Measurements from ENCODE around the gene SSNA1. TPM values are rescaled to one million over a fixed set of nuclear protein-coding genes. Genes with fewer than 3 reads are reported as not detected.

SSNA1 gene
- total RNA-seq, 2 donors from 2014 or later, result 64.1 to 84.5 TPM

DNA sequence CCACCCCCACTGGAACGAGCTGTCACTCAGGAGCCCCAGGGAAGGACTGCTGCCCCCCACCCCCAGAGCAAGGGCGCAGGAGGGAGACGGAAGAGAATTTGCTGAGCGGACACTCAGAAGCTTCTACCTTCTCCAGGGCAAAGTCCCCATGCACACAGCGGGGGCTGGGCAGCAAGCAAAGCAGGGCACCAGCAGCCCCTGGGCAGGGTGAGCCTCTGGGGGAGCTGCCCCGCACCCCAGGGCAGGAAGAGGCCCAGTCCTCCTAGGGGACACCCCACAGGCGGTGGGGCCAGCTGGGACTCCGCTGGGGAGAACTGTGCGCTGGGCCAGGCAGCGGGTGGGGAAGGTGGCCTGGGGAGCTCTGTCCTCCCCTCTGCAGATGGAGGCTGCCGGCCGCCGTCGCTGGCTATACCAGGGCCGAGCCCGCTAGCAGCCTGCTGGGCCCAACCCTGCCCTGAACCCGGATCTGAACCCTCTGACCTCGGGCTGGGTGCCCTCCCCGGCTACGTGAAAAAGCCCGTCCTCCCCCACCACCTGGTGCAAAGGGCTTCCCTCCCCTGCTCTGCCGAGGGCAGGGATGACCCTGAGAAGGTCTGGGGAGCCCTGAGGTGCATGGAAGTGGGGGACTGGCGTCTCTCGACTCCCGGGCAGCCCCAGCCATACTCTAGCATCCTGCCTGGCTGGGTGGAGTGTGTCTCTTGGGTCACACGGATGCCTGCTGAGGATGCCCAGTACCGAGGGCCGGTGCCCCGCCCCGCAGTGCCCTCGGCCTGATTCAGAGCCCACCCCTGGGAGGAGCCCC lies 41.6 kb downstream of the SSNA1 start:
- Mint-ChIP-seq H3K4me1 (ENCODE audit: low read depth) (peaks cover 6% of the 10 kb centered on the region), H3K27me3 (ENCODE audit: low read depth) (peaks cover 6% of the 10 kb centered on the region), H3K9me3 (no peaks in the 10 kb centered on the region), H3K27ac (no peak overlapping the region), H3K4me3 (no peak overlapping the region), H3K36me3 (ENCODE audit: insufficient read depth in 2 of 2) (no peaks in the 10 kb centered on the region)
- DNase-seq, result no peak
- ATAC-seq (replicated peaks in 1 of 2), result no peak

DNA sequence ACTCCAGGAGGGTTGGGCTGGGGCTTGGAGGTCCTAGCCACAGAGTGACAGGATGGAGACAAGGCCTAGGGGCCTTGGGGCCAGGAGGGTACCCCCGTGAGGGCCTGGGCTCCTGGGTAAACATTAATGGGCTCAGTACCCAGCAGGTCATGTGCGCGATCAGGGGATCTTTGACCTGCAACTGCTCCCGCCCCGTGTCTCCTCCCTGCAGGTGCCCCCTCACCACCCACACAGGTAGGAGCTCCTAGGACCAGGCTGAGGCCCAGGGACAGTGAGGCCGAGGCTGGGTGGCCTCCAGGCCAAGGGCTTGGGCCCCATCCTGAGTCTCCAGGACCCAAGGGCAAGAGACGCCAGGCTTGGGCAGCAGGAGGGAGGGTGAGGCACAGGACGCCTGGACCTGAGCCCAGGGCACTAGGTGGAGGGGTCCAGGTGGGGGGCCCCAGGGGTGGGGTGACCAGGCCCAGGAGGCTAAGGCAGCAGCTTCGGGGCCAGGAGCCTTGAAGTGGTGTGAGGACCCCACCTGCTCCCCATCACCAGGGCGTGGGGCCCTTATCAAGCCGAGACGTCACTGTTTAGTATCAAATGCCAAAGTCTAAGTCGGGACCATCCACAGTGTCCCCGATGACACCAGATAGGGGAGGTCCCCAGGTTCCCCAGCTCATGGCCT lies 42.4 kb downstream of the SSNA1 start, which contains the start of gene SLC34A3:
Gene SLC34A3, plus strand, starts transcription at position 197 of the 667 bp plus-strand sequence. CDS start 802 bp downstream, outside the sequence.
- Mint-ChIP-seq H3K36me3 (ENCODE audit: insufficient read depth in 2 of 2) (no peaks in the 10 kb centered on the region), H3K27ac (no peak within 1 kb of the TSS), H3K4me1 (ENCODE audit: low read depth) (peaks cover 6% of the 10 kb centered on the region), H3K9me3 (no peaks in the 10 kb centered on the region), H3K4me3 (no peak within 1 kb of the TSS), H3K27me3 (ENCODE audit: low read depth) (peaks cover 6% of the 10 kb centered on the region)
- ATAC-seq (replicated peaks in 1 of 2) (no peak), DNase-seq (no peak)

DNA sequence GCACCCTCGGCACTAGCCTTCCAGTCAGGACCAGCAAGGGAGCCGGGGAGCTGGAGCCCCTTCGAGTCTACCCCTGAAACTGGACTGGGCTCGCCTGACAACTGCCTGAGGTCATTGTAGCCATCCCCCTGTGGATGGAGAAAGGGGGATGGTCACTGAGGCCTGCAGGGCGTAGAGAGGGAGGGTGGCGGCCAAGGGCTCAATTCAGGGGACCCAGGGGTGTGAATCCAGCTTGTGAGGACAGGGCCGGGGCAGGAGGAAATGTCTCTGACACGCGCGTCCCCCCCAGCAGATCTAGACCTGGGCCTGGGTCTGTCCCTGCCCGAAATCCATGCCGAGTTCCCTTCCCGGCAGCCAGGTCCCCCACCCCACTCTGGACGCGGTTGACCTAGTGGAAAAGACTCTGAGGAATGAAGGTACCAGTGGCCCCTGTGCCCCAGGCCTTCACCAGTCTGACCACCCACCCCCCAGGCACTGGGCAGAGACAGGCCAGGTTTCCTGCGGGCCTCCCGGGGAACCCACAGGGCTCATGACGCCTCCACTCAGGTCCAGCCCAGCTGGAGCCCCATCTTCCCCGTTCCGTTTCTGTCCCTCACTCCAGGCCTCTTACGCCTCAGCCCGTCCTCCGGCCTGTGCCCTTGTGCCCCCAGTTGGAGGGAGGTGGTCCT lies 43.0 kb downstream of the SSNA1 start:
- Mint-ChIP-seq H3K27me3 (ENCODE audit: low read depth) (peaks cover 6% of the 10 kb centered on the region), H3K27ac (no peak overlapping the region), H3K4me1 (ENCODE audit: low read depth) (peaks cover 6% of the 10 kb centered on the region), H3K4me3 (no peak overlapping the region), H3K36me3 (ENCODE audit: insufficient read depth in 2 of 2) (no peaks in the 10 kb centered on the region), H3K9me3 (no peaks in the 10 kb centered on the region)
- DNase-seq (no peak), ATAC-seq (replicated peaks in 1 of 2) (no peak)

DNA sequence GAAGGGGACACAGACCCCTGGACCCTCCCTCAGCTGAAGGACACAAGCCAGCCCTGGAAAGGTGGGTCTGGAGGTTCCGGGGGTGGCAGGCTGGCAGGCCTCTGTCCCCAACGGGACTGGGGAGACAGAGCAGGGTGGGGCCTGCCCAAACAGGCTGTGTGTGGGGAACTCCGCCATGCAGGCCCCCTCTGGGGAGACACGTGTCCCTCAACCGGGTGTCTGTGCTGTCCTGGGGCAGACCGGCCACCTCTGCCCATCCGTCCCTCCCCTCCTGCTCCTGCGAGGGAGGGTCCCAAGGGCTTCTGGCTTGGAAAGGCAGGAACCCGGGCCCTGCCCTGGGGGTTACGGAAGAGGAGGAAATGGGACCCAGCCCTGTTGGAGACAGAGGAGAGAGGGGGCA lies 43.6 kb downstream of the SSNA1 start:
- H3K27me3 Mint-ChIP-seq (ENCODE audit: low read depth), result peaks cover 6% of the 10 kb centered on the region
- DNase-seq, result no peak

DNA sequence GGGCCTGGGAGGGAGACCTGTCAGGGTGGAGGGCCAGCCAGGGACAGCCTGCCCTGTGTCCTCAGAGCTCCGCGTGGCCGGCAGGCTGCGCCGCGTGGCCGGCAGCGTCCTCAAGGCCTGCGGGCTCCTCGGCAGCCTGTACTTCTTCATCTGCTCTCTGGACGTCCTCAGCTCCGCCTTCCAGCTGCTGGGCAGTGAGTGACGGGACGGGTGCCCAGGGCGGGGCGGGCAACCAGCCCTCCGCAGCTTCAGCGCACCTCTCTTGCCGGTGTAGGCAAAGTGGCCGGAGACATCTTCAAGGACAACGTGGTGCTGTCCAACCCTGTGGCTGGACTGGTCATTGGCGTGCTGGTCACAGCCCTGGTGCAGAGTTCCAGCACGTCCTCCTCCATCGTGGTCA lies 44.0 kb downstream of the SSNA1 start:
- H3K36me3 Mint-ChIP-seq (ENCODE audit: insufficient read depth in 2 of 2), result no peaks in the 10 kb centered on the region
- H3K4me1 Mint-ChIP-seq (ENCODE audit: low read depth), result peaks cover 4% of the 10 kb centered on the region
- peaks cover 4% of the 10 kb centered on the region for H3K27me3 Mint-ChIP-seq (ENCODE audit: low read depth)

More for the DNA sequence above, 43.6 kb downstream of the SSNA1 start:
- no peak for ATAC-seq (replicated peaks in 1 of 2)
- H3K27ac Mint-ChIP-seq, result no peak overlapping the region
- no peaks in the 10 kb centered on the region for H3K9me3 Mint-ChIP-seq
- H3K36me3 Mint-ChIP-seq (ENCODE audit: insufficient read depth in 2 of 2), result no peaks in the 10 kb centered on the region
- H3K4me1 Mint-ChIP-seq (ENCODE audit: low read depth), result peaks cover 6% of the 10 kb centered on the region
- H3K4me3 Mint-ChIP-seq, result no peak overlapping the region

DNA sequence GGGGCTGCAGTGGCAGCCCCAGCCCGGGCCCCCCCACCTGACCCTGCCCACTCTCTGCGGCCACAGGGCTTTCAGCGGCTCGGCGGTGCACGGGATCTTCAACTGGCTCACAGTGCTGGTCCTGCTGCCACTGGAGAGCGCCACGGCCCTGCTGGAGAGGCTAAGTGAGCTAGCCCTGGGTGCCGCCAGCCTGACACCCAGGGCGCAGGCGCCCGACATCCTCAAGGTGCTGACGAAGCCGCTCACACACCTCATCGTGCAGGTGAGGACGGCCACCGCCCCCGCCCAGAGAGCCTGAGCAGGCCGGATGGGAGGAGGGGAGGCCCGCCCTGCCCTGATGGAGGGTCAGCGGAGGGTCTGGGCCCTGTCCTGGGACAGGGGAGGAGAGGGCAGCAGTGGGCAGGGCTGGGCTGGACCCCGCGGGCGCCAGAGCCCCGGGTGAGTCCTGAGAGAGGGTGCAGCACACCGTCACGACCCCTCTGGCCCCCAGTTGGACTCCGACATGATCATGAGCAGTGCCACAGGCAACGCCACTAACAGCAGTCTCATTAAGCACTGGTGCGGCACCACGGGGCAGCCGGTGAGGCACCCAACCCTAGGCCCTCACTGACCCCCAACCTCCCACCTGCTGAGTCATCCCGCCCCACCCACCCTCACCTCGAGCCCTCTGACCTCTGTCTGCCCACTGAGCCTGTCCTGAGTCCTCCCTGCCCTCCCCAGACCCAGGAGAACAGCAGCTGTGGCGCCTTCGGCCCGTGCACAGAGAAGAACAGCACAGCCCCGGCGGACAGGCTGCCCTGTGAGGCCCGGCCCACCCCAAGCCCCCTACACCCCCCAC lies 44.9 kb downstream of the SSNA1 start:
- H3K27me3 Mint-ChIP-seq (ENCODE audit: low read depth), result no peaks in the 10 kb centered on the region
- DNase-seq, result no peak
- no peak overlapping the region for H3K27ac Mint-ChIP-seq
- no peak overlapping the region for H3K4me3 Mint-ChIP-seq
- no peaks in the 10 kb centered on the region for H3K4me1 Mint-ChIP-seq (ENCODE audit: low read depth)
- no peaks in the 10 kb centered on the region for H3K36me3 Mint-ChIP-seq (ENCODE audit: insufficient read depth in 2 of 2)
- H3K9me3 Mint-ChIP-seq, result no peaks in the 10 kb centered on the region
- ATAC-seq (replicated peaks in 1 of 2), result no peak

More for the DNA sequence above, 44.0 kb downstream of the SSNA1 start:
- DNase-seq, result no peak
- H3K9me3 Mint-ChIP-seq, result no peaks in the 10 kb centered on the region
- H3K4me3 Mint-ChIP-seq, result no peak overlapping the region
- no peak overlapping the region for H3K27ac Mint-ChIP-seq
- ATAC-seq (replicated peaks in 1 of 2), result no peak

DNA sequence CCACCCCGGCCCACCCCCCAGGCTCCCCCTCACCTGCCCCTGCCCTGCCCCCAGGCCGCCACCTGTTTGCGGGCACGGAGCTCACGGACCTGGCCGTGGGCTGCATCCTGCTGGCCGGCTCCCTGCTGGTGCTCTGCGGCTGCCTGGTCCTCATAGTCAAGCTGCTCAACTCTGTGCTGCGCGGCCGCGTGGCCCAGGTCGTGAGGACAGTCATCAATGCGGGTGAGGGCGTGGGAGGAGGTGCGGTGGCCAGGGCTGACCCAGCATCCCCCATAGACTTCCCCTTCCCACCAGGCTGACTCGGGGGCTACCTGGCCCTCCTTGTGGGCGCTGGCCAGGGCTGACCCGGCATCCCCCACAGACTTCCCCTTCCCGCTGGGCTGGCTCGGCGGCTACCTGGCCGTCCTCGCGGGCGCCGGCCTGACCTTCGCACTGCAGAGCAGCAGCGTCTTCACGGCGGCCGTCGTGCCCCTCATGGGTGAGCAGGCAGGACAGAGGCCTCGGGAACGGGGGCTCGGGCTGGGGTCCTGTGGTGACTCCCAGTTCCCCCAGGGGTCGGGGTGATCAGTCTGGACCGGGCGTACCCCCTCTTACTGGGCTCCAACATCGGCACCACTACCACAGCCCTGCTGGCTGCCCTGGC lies 45.7 kb downstream of the SSNA1 start:
- Mint-ChIP-seq H3K27me3 (ENCODE audit: low read depth) (no peaks in the 10 kb centered on the region), H3K4me1 (ENCODE audit: low read depth) (peaks cover 6% of the 10 kb centered on the region), H3K4me3 (no peak overlapping the region), H3K27ac (no peak overlapping the region), H3K36me3 (ENCODE audit: insufficient read depth in 2 of 2) (no peaks in the 10 kb centered on the region), H3K9me3 (no peaks in the 10 kb centered on the region)
- no peak for DNase-seq
- ATAC-seq (replicated peaks in 1 of 2), result no peak

DNA sequence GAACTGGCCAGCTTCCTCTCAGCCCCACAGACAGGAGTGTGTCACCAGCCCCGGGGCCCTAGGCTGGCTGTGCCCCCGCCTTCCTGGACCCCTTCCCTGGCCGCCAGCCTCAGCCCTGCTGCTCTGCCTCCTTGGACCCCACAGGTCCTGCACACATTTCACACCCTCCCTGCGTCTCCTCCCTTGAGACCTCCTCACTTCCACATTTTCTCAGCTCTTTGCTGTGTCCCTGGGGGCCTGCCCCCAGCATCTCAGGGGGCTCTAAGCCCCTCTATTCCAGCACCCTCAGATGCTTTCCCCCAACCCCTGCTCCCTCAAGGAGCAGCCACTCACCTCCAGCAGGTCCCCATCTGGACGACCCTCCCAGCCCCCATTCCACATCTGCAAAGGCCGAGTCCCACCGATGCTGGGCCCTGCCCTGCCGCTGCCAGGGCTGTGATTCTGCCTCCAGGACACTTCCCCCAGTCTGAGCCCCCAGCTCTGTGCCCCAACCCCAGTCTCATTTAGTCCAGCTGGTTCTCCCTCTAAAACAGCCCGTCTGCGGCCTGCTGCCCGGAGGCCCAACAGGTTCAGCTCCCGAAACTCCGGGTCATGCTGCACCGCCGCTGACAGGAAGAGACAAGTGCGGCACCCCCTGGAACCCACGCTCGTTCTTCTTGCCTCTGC lies 46.4 kb downstream of the SSNA1 start:
- no peaks in the 10 kb centered on the region for H3K36me3 Mint-ChIP-seq (ENCODE audit: insufficient read depth in 2 of 2)
- no peak overlapping the region for H3K4me3 Mint-ChIP-seq
- peaks cover 7% of the 10 kb centered on the region for H3K4me1 Mint-ChIP-seq (ENCODE audit: low read depth)
- H3K9me3 Mint-ChIP-seq, result no peaks in the 10 kb centered on the region
- DNase-seq (no peak), ATAC-seq (replicated peaks in 1 of 2) (no peak)
- no peaks in the 10 kb centered on the region for H3K27me3 Mint-ChIP-seq (ENCODE audit: low read depth)
- H3K27ac Mint-ChIP-seq, result no peak overlapping the region

DNA sequence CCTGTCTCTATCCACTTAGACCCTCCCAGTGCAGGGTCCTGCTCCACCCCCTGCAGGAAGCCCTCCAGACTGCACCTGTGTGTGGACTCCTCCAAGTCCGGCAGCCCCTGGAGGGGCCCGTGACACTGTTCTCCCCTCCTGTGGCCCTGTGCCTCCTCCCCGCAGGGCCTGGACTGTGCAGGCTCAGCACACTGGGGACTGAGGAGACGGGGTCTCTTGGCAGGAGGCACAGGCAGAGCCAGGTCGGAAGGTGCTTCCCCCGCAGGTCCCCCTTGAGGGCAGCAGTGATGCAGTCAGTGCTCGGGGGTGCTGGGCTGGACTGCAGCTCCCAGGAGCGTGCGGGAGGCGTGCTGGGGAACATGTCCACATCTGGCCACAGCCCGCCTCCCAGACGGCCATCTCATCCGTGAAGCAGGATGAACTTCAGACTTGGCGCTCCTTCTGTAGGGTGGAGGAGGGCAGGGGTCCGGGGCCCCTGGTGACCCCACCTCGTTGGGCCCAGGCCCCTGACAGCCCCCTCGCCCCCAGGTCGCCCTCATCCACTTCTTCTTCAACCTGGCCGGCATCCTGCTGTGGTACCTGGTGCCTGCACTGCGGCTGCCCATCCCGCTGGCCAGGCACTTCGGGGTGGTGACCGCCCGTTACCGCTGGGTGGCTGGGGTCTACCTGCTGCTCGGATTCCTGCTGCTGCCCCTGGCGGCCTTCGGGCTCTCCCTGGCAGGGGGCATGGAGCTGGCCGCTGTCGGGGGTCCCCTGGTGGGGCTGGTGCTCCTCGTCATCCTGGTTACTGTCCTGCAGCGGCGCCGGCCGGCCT lies 47.2 kb downstream of the SSNA1 start:
- no peak for ATAC-seq (replicated peaks in 1 of 2)
- no peak overlapping the region for H3K4me3 Mint-ChIP-seq
- DNase-seq, result no peak
- no peaks in the 10 kb centered on the region for H3K27me3 Mint-ChIP-seq (ENCODE audit: low read depth)
- no peaks in the 10 kb centered on the region for H3K36me3 Mint-ChIP-seq (ENCODE audit: insufficient read depth in 2 of 2)
- no peak overlapping the region for H3K27ac Mint-ChIP-seq
- H3K4me1 Mint-ChIP-seq (ENCODE audit: low read depth), result peaks cover 7% of the 10 kb centered on the region
- H3K9me3 Mint-ChIP-seq, result no peaks in the 10 kb centered on the region

DNA sequence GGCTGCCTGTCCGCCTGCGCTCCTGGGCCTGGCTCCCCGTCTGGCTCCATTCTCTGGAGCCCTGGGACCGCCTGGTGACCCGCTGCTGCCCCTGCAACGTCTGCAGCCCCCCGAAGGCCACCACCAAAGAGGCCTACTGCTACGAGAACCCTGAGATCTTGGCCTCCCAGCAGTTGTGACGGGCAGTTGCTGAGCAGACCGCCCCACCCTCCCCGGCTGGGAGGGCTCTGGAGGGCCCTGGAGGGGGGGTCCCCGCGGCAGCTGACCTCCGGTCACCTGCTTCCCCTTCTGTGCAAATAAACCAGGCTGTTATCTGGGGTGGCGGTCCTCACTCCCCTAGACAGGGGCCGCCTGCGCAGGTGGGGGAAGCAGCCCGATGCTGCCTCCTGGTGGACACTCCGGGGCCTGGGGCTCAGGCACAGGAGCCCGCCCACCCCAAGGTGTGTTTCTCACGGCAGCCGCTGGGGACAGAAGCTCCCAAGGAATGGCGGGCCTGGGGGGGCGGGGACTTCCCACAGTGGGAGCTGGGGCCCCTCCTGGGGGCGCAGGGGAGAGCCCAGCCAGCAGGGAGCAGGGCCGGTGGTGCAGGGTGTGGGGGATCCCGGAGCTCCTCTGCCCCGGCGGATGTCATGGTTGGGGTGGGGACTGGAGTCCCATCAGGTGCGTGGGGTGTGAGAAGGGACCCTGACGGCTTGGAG lies 47.9 kb downstream of the SSNA1 start:
- DNase-seq (peak; percentile 93 to 94), ATAC-seq (replicated peaks in 1 of 2) (peak; percentile 26 to 35)
- no peak overlapping the region for H3K27ac Mint-ChIP-seq
- peak overlapping the region; percentile 43 to 52 for H3K4me3 Mint-ChIP-seq
- H3K27me3 Mint-ChIP-seq (ENCODE audit: low read depth), result no peaks in the 10 kb centered on the region
- peaks cover 7% of the 10 kb centered on the region for H3K4me1 Mint-ChIP-seq (ENCODE audit: low read depth)
- H3K36me3 Mint-ChIP-seq (ENCODE audit: insufficient read depth in 2 of 2), result peaks cover 0 to 4% of the 10 kb centered on the region in 2 donors
- no peaks in the 10 kb centered on the region for H3K9me3 Mint-ChIP-seq

DNA sequence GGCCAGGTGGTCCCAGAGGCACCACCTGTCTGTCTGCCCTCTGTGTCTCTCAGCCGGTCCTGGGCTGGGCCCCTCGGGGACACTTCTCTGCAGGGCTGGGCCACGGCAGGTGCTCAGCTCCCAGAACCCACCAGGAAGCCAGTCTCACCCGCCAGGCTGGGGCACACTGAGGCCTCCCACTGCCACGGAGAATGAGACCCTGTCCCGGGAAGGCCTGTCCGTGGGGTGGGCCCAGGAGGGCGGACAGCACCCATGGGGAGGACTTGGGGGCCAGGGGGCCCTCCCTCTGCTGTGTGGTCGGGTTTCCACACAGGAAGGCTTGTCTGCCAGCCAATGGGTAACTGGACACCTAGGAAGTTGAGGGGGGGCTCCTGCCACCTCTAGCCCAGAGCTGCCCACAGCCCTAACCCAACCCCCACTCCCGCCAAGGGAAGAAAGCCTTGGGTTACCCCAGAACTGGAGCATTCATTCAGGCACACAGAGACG lies 48.5 kb downstream of the SSNA1 start:
- ATAC-seq (replicated peaks in 1 of 2) (no peak), DNase-seq (no peak)
- peaks cover 0 to 4% of the 10 kb centered on the region in 2 donors for H3K36me3 Mint-ChIP-seq (ENCODE audit: insufficient read depth in 2 of 2)
- no peaks in the 10 kb centered on the region for H3K9me3 Mint-ChIP-seq
- no peak overlapping the region for H3K27ac Mint-ChIP-seq
- H3K27me3 Mint-ChIP-seq (ENCODE audit: low read depth), result no peaks in the 10 kb centered on the region
- H3K4me1 Mint-ChIP-seq (ENCODE audit: low read depth), result peaks cover 7% of the 10 kb centered on the region
- H3K4me3 Mint-ChIP-seq, result peak overlapping the region; percentile 43 to 52

Measured in activated T-cell treated with anti-CD3 and anti-CD28 coated beads, Interleukin-2, amount 50 U/mL, for 72 hours (primary cell).